ENCODE results near the gene ASPSCR1. TPM values are rescaled to one million over a fixed set of nuclear protein-coding genes. Genes with fewer than 3 reads are reported as not detected.

Gene ASPSCR1
- total and polyA plus RNA-seq, 2 of the 4 experiments (the other 2 are of a cell fraction): 7.2 to 17.2 TPM

DNA sequence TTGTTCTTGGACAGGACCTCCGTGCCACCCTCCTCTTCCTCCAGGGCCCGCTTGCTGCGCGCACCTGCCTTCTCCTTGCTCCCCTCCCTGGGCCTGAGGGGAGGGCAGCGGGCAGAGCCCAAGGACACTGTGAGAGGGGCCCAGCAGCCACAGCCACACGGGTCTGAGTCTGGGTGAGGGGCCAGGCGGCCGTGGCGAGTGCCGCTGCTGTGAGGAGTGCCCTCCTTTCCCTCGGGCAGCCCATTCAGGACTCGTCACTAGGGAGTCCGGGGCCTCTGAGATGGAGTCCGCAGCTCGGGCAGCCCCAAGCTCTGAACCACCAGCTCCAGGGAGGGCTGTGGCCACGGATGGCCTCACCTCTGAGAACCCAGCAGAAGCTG, 82.6 kb downstream of the ASPSCR1 start:
- peaks cover 75% of the 10 kb centered on the region for H3K36me3 ChIP-seq (ENCODE audit: control insufficient read depth, insufficient read depth, low read length)
- POLR2A ChIA-PET (ENCODE audit: unreplicated experiment): interaction anchor here (1.3 kb wide), 1 partner anchor 9 kb away, joined by 3 read pairs; no protein-coding TSS in a partner anchor

More for the DNA sequence above, 82.6 kb downstream of the ASPSCR1 start:
- Histone ChIP-seq H3K9me1 (ENCODE audit: insufficient read depth, low read length) (no peaks in the 10 kb centered on the region), H2BK120ac (ENCODE audit: low read depth, low read length) (no peak overlapping the region), H2BK15ac (ENCODE audit: low read depth, low read length) (no peak overlapping the region), H3K18ac (ENCODE audit: low read depth, low read length) (no peak overlapping the region), H2AK5ac (ENCODE audit: low read depth, low read length) (no peak overlapping the region), H2BK20ac (ENCODE audit: low read depth, low read length) (no peak overlapping the region), H3K4me3 (ENCODE audit: insufficient read depth, low read depth, low read length) (no peak overlapping the region), H3K23ac (ENCODE audit: low read depth, low read length) (no peak overlapping the region), H3K4me2 (ENCODE audit: low read depth, low read length) (no peak overlapping the region), H4K20me1 (ENCODE audit: insufficient read depth, low read length) (peaks cover 3% of the 10 kb centered on the region), H4K8ac (ENCODE audit: low read depth in 2 of 2, low read length in 2 of 2) (no peak overlapping the region), H3K4me1 (ENCODE audit: control insufficient read depth, insufficient read depth, low read length) (peaks cover 5% of the 10 kb centered on the region), H4K5ac (ENCODE audit: low read depth, low read length) (no peak overlapping the region), H2AFZ (replicated peaks; ENCODE audit: low read length, poor library complexity) (no peak overlapping the region), H3K27ac (ENCODE audit: insufficient read depth, low read length) (no peak overlapping the region), H3K14ac (replicated peaks; ENCODE audit: low read depth, low read length) (no peak overlapping the region), H2BK5ac (ENCODE audit: low read depth, low read length, poor library complexity, severe bottlenecking) (no peak overlapping the region), H3K79me1 (ENCODE audit: low read depth in 1 of 2, low read length in 2 of 2) (peaks cover 10 to 28% of the 10 kb centered on the region in 2 experiments; a peak in 3 of 4 replicates), H3K56ac (ENCODE audit: extremely low read depth, insufficient read depth, low read length) (no peak overlapping the region), H2AK9ac (replicated peaks; ENCODE audit: low read depth, low read length, poor library complexity) (no peak overlapping the region), H3K9ac (ENCODE audit: low read depth, low read length) (no peak overlapping the region), H4K91ac (ENCODE audit: insufficient read depth, low read depth, low read length) (no peak overlapping the region), H3K4ac (ENCODE audit: low read depth, low read length) (no peak overlapping the region), H3K27me3 (ENCODE audit: control insufficient read depth, insufficient read depth, low read length) (no peaks in the 10 kb centered on the region), H3K9me3 (ENCODE audit: control insufficient read depth, insufficient read depth, low read length) (no peaks in the 10 kb centered on the region)
- intact Hi-C loops (cut with micrococcal nuclease) (no loop called here), in situ Hi-C loops (cut with MboI; ENCODE audit: low sequenced_read_pairs) (no loop called here), dilution Hi-C loops (cut with HindIII; ENCODE audit: low sequenced_read_pairs, unreplicated experiment) (no loop called here)
- DNase-seq: no peak
- no TSS peak for BruUV-seq (replicated peaks)
- ATAC-seq (ENCODE audit: low read depth): no peak
- TF ChIP-seq MAFK (IDR thresholded peaks at IDR 0.05; ENCODE audit: low read depth, low read length) (no peak), RAD21 (IDR thresholded peaks at IDR 0.05; ENCODE audit: low read length) (no peak), SMC3 (IDR thresholded peaks at IDR 0.05; ENCODE audit: low read depth, low read length) (no peak), NFE2L2 (IDR thresholded peaks at IDR 0.05; ENCODE audit: low read depth, low read length) (no peak), BHLHE40 (IDR thresholded peaks at IDR 0.05; ENCODE audit: low read depth, low read length) (no peak), POLR2A (IDR thresholded peaks at IDR 0.05; ENCODE audit: low read depth, low read length) (no peak), FOS (IDR thresholded peaks at IDR 0.05; ENCODE audit: low read depth, low read length) (no peak), RCOR1 (IDR thresholded peaks at IDR 0.05; ENCODE audit: insufficient replicate concordance, low read length) (no peak)
- TF ChIP-seq, protein P1, sequence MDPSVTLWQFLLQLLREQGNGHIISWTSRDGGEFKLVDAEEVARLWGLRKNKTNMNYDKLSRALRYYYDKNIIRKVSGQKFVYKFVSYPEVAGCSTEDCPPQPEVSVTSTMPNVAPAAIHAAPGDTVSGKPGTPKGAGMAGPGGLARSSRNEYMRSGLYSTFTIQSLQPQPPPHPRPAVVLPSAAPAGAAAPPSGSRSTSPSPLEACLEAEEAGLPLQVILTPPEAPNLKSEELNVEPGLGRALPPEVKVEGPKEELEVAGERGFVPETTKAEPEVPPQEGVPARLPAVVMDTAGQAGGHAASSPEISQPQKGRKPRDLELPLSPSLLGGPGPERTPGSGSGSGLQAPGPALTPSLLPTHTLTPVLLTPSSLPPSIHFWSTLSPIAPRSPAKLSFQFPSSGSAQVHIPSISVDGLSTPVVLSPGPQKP (IDR thresholded peaks at IDR 0.05; ENCODE audit: borderline replicate concordance, low read depth, low read length): no peak
- TF ChIP-seq, protein P2, sequence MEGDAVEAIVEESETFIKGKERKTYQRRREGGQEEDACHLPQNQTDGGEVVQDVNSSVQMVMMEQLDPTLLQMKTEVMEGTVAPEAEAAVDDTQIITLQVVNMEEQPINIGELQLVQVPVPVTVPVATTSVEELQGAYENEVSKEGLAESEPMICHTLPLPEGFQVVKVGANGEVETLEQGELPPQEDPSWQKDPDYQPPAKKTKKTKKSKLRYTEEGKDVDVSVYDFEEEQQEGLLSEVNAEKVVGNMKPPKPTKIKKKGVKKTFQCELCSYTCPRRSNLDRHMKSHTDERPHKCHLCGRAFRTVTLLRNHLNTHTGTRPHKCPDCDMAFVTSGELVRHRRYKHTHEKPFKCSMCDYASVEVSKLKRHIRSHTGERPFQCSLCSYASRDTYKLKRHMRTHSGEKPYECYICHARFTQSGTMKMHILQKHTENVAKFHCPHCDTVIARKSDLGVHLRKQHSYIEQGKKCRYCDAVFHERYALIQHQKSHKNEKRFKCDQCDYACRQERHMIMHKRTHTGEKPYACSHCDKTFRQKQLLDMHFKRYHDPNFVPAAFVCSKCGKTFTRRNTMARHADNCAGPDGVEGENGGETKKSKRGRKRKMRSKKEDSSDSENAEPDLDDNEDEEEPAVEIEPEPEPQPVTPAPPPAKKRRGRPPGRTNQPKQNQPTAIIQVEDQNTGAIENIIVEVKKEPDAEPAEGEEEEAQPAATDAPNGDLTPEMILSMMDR (conservative IDR thresholded peaks at IDR 0.05; ENCODE audit: low read depth, low read length): no peak
- WGBS, 2 experiments (ENCODE audit: extremely low coverage in 2 of 2, insufficient read length in 1 of 2): 82% methylated on average over 5 of the region's 16 CpGs; no CpG with 5 or more reads in 1 of the 2 experiments
- CTCF ChIA-PET: no interaction called here
